ENCODE data around the gene BCAP31.
"Not testable (repeated sequence)": the region's sequence is repeated elsewhere in the genome, so short reads cannot be mapped to it uniquely, and the experiment has no call there.

The BCAP31 gene

DNA sequence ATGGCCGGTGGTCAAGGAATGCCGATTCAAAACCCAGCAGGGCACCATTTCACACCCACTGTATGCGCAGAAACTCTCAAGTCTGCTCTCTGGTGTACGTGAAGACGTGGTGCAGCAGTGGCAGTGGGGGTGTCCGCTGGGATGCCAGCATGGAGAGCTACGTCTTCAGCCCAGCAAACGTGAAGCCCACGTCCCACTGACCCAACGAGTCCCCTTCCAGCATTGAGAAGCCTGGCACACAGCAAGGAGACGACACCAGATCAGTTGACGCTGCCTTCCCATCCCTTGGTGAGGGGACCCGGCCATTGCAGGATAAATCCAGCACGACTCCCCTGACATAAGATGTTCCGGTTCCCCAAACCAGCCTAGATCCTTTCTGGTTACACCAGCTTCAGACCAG, 37.7 kb upstream of the BCAP31 start:
- TF ChIP-seq, protein P1, sequence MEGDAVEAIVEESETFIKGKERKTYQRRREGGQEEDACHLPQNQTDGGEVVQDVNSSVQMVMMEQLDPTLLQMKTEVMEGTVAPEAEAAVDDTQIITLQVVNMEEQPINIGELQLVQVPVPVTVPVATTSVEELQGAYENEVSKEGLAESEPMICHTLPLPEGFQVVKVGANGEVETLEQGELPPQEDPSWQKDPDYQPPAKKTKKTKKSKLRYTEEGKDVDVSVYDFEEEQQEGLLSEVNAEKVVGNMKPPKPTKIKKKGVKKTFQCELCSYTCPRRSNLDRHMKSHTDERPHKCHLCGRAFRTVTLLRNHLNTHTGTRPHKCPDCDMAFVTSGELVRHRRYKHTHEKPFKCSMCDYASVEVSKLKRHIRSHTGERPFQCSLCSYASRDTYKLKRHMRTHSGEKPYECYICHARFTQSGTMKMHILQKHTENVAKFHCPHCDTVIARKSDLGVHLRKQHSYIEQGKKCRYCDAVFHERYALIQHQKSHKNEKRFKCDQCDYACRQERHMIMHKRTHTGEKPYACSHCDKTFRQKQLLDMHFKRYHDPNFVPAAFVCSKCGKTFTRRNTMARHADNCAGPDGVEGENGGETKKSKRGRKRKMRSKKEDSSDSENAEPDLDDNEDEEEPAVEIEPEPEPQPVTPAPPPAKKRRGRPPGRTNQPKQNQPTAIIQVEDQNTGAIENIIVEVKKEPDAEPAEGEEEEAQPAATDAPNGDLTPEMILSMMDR (IDR thresholded peaks at IDR 0.05) = no peak
- peak; percentile 60 for DNase-seq (ENCODE audit: low spot score)
- H3K4me3 ChIP-seq = no peak overlapping the region
- H3K27ac ChIP-seq = no peak overlapping the region

DNA sequence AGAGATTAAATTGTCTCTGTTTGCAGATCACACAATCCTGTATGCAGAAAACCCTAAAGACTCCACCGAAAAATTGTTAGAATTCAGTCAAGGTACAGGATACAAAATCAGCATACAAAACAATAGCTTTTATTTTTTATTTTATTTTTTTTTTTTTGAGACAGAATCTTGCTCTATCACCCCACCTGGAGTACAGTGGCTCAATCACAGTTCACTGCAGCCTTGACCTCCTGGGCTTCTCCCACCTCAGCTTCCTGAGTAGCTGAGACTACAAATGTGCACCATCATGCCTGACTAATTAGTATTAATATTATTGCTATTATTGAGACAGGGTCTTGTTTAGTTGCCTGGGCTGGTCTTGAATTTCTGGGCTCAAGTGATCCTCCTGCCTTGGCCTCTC, 30.9 kb upstream of the BCAP31 start:
- no peak overlapping the region for H3K27ac ChIP-seq
- TF ChIP-seq, protein P1 (IDR thresholded peaks at IDR 0.05) = no peak
- no peak for DNase-seq (ENCODE audit: low spot score)
- no peak overlapping the region for H3K4me3 ChIP-seq

DNA sequence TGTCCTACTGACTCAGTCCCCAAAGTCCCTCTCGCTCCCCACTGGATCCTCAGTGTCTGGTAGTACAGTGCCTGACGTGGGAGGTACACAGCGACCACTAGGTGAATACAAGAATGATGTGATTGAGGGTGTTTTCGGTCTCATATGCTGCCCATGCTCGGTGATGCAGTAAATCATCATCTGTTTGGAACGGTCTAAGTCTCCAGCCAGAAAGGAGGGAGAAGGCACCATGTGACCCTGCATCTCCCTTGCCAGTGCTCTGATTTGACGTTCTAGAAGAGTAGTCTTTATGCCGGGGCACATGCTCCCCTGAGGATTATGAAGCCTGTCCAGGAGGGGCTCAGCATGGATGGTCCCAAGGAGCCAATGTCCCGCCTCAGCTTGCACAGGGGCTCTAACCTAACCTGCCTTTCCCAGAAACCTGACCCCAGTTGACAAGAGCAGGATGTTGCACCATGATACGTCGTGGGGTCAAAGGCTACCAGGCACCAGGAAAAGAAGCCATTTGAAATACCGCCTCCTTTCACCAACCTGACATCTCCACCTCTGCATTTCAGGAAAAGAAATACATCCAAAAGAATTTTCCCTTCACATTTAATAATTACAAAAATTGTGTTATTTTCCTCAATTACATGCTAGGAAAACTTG, 26.1 kb upstream of the BCAP31 start:
- TF ChIP-seq, protein P1 (IDR thresholded peaks at IDR 0.05) = no peak
- DNase-seq (ENCODE audit: low spot score) = no peak

DNA sequence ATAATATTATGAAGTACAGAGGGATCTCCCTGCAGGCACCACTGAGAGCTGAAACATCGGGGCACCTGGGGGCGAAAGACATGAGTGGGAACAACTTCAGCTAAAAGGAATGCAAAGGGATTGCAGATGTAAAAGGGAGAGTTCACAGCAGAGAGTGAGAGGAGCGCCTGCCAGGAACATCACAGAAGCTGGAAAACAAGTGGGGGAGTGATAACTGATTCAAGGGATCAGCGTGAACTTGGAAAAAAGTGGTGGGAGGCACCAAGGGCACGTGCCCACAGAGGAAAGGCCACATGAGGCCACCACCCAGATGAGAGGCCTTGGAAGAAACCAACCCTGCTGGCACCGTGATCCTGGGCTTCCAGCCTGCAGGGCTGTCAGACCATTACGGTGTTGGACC, 24.8 kb upstream of the BCAP31 start:
- not testable (repeated sequence) for DNase-seq (ENCODE audit: low spot score); H3K27ac ChIP-seq

More for the DNA sequence above, 26.1 kb upstream of the BCAP31 start:
- H3K27ac ChIP-seq = no peak overlapping the region
- no peak overlapping the region for H3K4me3 ChIP-seq

DNA sequence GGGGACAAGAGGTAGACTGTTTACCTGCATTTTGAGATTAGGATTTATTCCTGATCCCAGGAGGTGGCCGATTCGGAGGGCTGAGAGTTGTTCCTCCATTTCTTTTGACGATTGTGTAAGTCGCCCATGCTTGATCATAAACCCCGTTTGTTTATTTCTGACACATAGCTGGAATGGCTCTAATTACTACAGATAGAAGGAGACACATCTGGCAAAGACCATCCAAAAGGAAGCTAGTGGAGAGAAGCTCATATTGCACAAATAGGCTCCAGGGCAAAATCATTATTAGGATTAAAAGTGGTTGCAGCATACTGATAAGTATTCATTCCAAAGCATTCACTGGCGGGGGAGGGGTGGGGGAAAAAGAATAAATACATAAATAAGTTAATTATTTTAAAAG, 22.8 kb upstream of the BCAP31 start:
- DNase-seq (ENCODE audit: low spot score); H3K4me3 ChIP-seq; H3K27ac ChIP-seq: not testable (repeated sequence)

More for the DNA sequence above, 24.8 kb upstream of the BCAP31 start:
- H3K4me3 ChIP-seq = not testable (repeated sequence)

DNA sequence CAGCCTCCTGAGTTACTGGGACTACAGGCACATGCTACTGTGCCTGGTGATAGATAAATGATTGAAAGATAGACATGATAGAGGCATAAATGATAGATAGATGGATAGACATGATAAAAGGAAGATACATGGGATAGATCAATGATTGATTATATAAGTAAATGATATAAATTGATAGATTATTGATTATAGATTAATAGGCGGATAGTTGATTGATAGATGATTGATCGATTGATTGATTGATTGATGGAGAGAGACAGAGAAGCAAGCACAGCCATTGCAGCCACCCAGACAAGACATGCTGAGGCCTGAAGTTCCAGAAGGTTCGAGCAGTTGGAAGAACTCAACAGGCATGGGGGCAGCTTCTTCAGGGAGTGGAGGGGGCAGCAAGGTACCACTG, 22.2 kb upstream of the BCAP31 start:
- H3K4me3 ChIP-seq = no peak overlapping the region
- no peak for DNase-seq (ENCODE audit: low spot score)
- TF ChIP-seq, protein P1 (IDR thresholded peaks at IDR 0.05) = no peak
- H3K27ac ChIP-seq = no peak overlapping the region

DNA sequence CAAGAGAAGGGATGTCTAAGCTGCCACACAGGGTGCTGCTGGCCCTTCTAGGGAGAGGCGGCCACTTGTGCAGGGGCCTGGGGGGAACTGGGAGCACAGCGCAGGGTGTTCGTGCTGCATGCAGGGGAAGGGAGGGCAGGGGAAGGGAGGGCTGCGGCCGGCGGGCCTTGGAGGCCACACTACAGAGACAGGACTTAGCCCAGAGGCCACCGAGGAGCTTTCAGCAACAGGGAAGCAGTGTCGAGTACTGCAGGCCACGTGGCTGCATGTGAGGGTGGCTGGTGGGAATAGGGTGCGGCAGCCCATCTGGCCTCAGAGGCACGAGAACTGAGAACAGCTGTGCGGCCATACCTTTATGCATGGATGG, 20.9 kb upstream of the BCAP31 start:
- not testable (repeated sequence) for DNase-seq (ENCODE audit: low spot score); H3K4me3 ChIP-seq
- H3K27ac ChIP-seq = peak overlapping the region in 1 of 2 donors; percentile 84

DNA sequence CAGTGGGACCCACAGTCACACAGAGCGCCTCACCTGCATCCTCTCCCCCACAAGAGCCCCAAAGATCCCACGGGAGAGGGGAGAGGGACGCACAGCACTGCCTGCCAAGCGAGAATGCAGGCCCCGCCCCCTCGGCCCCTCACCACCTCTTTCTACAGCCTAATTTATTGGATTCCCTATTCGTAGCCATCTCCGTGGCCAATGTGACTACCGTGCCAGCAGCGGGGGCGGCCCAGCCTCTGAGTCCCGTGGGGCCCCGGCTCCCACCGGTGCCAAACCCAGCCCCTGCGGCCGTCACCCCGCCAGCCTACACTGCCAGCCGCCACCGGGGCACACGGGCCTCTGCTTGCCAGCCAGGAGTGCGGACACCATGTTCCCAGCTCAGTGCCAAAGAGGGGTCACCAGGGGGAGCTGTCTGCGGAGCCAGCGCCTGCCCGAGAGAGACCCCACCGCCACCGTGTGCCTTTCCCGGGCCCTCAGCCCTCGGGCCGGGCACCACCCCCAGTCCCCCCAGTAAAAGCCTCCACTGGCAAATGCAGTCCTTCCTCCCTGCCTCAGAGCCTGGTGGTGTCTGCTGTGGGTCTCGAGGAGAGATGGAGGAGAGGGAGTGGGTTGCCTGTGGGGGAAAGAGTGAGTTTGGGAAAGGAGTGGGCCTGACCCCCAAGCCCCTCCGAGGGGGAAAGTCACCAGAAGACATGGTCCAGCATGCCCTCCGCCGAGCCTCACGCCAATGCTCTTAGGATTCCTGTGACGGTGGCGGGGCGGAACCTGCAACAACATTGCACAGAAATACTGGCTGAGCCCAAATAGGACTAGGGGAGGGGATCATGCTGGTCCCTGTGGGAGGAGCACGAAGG, 20.3 kb upstream of the BCAP31 start:
- peak; percentile 77 for DNase-seq (ENCODE audit: low spot score)
- Histone ChIP-seq H3K27ac (peak overlapping the region; percentile 62 to 84), H3K4me3 (peak overlapping the region; percentile 57)
- TF ChIP-seq, protein P1 (IDR thresholded peaks at IDR 0.05) = no peak

DNA sequence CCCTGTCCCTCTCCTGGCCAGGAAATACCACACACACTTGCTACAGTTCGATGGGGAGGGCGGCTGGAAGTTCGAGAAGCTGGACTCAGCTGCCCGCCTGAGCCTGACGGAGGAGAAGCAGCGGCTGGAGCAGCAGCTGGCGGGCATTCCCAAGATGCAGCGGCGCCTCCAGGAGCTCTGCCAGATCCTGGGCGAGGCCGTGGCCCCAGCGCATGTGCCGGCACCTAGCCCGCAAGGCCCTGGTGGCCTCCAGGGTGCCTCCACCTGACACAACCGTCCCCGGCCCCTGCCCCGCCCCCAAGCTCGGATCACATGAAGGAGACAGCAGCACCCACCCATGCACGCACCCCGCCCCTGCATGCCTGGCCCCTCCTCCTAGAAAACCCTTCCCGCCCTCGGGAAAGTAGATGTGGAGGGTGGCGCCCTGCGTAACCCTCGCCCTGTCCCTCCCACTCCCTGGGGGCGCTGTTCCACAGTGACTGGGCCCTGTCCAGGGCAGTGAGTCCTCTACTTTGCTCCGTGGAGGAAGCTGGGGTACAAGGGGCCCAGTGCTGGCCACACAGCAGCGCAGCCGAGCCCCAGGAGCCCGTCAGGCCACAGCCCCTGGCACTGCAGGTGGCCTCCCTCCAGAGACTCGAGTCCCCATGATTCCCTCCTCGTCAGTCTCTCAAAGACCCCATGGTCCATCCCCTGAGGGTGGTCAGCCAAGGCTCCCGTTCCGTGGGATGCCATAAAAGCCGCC, 19.5 kb upstream of the BCAP31 start:
- Histone ChIP-seq H3K4me3 (peak overlapping the region; percentile 57), H3K27ac (peak overlapping the region; percentile 62 to 84)
- peak; percentile 86 for DNase-seq (ENCODE audit: low spot score)

DNA sequence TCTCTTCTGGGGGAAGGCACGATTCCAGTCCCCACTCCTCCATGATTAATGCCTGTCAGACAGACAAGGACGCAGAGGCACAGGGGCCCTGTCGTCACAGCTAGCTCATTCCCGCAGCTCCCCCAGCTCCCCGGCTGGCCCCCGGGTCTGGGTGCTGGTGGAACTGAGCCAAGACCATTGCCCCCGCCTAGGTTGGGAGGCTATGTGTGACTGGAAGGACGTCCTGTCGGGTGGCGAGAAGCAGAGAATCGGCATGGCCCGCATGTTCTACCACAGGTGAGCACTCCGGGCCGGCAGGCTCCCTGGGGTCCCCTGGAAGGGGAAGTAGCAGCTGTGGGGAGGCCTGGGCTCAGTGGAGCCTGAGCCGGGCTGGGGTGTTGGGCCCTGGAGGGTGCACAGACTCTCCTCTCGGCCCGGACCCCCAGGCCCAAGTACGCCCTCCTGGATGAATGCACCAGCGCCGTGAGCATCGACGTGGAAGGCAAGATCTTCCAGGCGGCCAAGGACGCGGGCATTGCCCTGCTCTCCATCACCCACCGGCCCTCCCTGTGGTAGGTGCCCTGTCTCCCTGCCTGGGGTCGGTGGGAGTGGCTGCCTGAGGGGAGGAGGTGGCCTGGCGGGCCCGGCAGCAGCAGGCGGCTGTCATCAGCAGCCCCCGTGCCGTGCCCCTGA, 18.7 kb upstream of the BCAP31 start:
- Histone ChIP-seq H3K4me3 (peak overlapping the region; percentile 57), H3K27ac (peak overlapping the region; percentile 39 to 84)
- not testable (repeated sequence) for DNase-seq (ENCODE audit: low spot score)

DNA sequence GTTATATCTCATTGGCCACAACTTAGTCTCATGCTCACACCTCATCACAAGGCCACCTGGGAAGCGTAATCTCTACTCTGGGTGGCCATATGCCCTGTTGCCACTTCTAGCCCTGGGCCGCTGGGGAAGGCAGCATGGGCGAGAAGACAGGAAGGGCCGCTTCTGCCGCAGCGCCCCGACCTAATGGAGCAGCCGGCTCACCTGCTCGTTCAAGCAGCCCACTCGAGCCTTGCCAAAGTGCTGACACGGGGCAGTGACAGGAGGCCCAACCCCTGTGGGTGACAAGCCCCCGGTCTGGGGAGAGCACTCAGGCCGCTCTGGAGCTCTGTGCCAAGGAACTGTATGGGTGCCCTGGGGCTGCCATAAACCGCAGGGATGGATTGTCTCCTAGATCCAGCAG, 17.9 kb upstream of the BCAP31 start:
- H3K4me3 ChIP-seq; H3K27ac ChIP-seq; DNase-seq (ENCODE audit: low spot score): not testable (repeated sequence)
